Hepatocyte (in vitro differentiated cells): ENCODE data around the gene TMEM272. TPM values are rescaled to one million over a fixed set of nuclear protein-coding genes. Genes with fewer than 3 reads are reported as not detected.

Source experiments
- DNase-seq: peaks from one replicate; pipeline ENCODE4 v3.0.0-alpha.2; 2016; ENCODE audit warnings: low spot score
- H2AFZ ChIP-seq: fragments of 200-600 bp; sonication (generic); 2 replicates; pipeline ENCODE4 v1.6.0; 2016; ENCODE audit warnings: antibody characterized with exemption, mild to moderate bottlenecking
- H3K27ac ChIP-seq: fragments of 200-600 bp; sonication (generic); 2 replicates; pipeline ENCODE4 v1.5.1; 2016; ENCODE audit warnings: mild to moderate bottlenecking
- H3K27me3 ChIP-seq: fragments of 200-600 bp; sonication (generic); 2 replicates; pipeline ENCODE4 v1.6.1; 2016
- H3K36me3 ChIP-seq: fragments of 200-600 bp; sonication (generic); replicated peaks from 2 replicates; pipeline ENCODE4 v1.5.1; 2016; ENCODE audit warnings: low read depth; ENCODE audit not compliant: insufficient read depth
- H3K4me1 ChIP-seq: fragments of 200-600 bp; sonication (generic); 2 replicates; pipeline ENCODE4 v1.5.1; 2016; ENCODE audit warnings: mild to moderate bottlenecking, moderate library complexity; ENCODE audit not compliant: insufficient read depth
- H3K4me2 ChIP-seq: fragments of 200-600 bp; sonication (generic); 2 replicates; pipeline ENCODE4 v1.6.0; 2016
- H3K4me3 ChIP-seq: fragments of 200-600 bp; sonication (generic); 2 replicates; pipeline ENCODE4 v1.5.1; 2016; ENCODE audit warnings: mild to moderate bottlenecking
- H3K79me2 ChIP-seq: fragments of 200-600 bp; sonication (generic); 2 replicates; pipeline ENCODE4 v1.6.0; 2017; ENCODE audit warnings: mild to moderate bottlenecking
- H3K9me2 ChIP-seq: fragments of 200-600 bp; sonication (generic); replicated peaks from 2 replicates; pipeline ENCODE4 v1.6.0; 2017; ENCODE audit warnings: mild to moderate bottlenecking; ENCODE audit not compliant: insufficient read depth
- H3K9me3 ChIP-seq: fragments of 200-600 bp; sonication (generic); 2 replicates; pipeline ENCODE4 v1.5.1; 2016; ENCODE audit warnings: low read depth, mild to moderate bottlenecking
- H4K20me1 ChIP-seq: fragments of 200-600 bp; sonication (generic); 2 replicates; pipeline ENCODE4 v1.6.0; 2016; ENCODE audit warnings: mild to moderate bottlenecking; ENCODE audit not compliant: insufficient read depth, poor library complexity, severe bottlenecking
- CTCF ChIP-seq: fragments of 200-600 bp; sonication (generic); IDR thresholded peaks from 2 replicates; pipeline ENCODE4 v1.5.1; 2016; ENCODE audit warnings: antibody characterized with exemption, mild to moderate bottlenecking; ENCODE audit not compliant: poor library complexity
- EZH2 ChIP-seq: fragments of 200-600 bp; sonication (generic); IDR thresholded peaks from 2 replicates; pipeline ENCODE4 v1.6.1; 2016; ENCODE audit warnings: antibody characterized with exemption, mild to moderate bottlenecking, borderline replicate concordance
- EZH2phosphoT487 ChIP-seq: fragments of 200-600 bp; sonication (generic); IDR thresholded peaks from one replicate; pipeline ENCODE4 v1.6.1; 2018; ENCODE audit warnings: antibody characterized with exemption, mild to moderate bottlenecking, low read depth, moderate library complexity; ENCODE audit not compliant: unreplicated experiment, severe bottlenecking
- WGBS: methylation state at CpG from one replicate; pipeline ENCODE4 v1.1.6; 2016; ENCODE audit warnings: low lambda C conversion rate; ENCODE audit errors: missing lambda C conversion rate; 5-methylcytosine and 5-hydroxymethylcytosine counted together
- polyA plus RNA-seq: library from polyadenylated mRNA; unstranded; fragments of >200 nt; fragmentation: Nextera tagmentation; extraction: Ambion mirVana; gene quantifications from 2 replicates; pipeline ENCODE4 v1.2.1, GENCODE V29; 2016
- total RNA-seq: library from RNA; depleted of rRNA; stranded (reverse); fragments of >200 nt; gene quantifications from 2 replicates; pipeline ENCODE4 v1.2.3, GENCODE V29; 2014

The TMEM272 gene
- total and polyA plus RNA-seq, 2 experiments from 2014 or later, result 0.20 to 0.23 TPM

GRCh38 chr13:51873117-51873798 lies 28.3 kb upstream of the TMEM272 start:
- Histone ChIP-seq H3K4me2 (no peak overlapping the region), H3K27ac (no peak overlapping the region), H3K4me3 (no peak overlapping the region), H3K9me3 (no peaks in the 10 kb centered on the region), H3K4me1 (no peaks in the 10 kb centered on the region), H3K27me3 (no peaks in the 10 kb centered on the region), H3K36me3 (no peaks in the 10 kb centered on the region), H4K20me1 (no peaks in the 10 kb centered on the region), H3K79me2 (no peaks in the 10 kb centered on the region), H3K9me2 (no peaks in the 10 kb centered on the region), H2AFZ (no peak overlapping the region)
- TF ChIP-seq EZH2 (no peak), CTCF (no peak), EZH2phosphoT487 (no peak)
- no peak for DNase-seq
- WGBS, result 95% methylated on average over 6 of the region's 6 CpGs

DNA sequence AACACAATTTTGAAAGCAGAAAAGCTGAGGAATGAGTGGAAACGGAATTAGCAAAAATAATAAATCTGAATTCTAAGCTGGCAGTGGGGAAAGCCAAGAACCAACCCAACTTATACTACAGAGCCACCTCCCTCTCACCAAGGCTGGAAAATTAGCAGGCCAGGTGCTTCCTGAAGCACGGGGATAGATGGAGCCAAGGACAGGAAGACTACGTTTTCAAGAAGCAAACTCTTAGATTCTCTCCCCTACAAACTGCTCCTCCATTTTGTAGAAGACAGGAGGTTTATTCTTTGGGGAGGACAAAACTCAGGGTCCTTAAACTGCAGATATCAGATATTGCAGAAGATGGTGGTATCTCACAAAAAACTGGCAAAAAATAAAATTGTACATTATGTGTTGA lies 25.6 kb upstream of the TMEM272 start:
- no peak for DNase-seq
- Histone ChIP-seq H4K20me1 (no peaks in the 10 kb centered on the region), H2AFZ (no peak overlapping the region), H3K27ac (no peak overlapping the region), H3K27me3 (no peaks in the 10 kb centered on the region), H3K79me2 (no peaks in the 10 kb centered on the region), H3K4me1 (no peaks in the 10 kb centered on the region), H3K9me2 (no peaks in the 10 kb centered on the region), H3K4me3 (no peak overlapping the region), H3K4me2 (no peak overlapping the region), H3K9me3 (no peaks in the 10 kb centered on the region), H3K36me3 (no peaks in the 10 kb centered on the region)
- 89% methylated on average over 3 of the region's 3 CpGs for WGBS
- TF ChIP-seq EZH2 (no peak), CTCF (no peak), EZH2phosphoT487 (no peak)

DNA sequence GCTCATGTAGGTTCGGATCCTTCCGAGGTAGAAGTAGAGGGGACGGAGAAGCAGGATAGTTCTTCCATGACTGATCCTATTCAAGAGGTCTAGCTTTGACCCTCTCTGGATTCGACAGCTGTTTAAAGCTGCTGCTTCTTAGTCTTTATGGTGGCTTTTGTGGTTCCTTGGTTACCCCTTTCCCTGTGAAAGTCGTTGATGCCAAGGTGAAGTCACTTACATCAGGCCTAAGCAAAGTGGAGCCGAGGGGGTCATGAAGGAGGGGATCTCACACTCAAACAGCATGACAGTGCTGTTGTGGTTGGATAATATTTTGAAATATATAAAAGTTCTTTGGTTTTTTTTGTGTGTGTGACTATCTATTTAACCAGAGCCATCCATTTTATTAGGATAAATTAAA lies 24.9 kb upstream of the TMEM272 start:
- Histone ChIP-seq H3K27me3 (no peaks in the 10 kb centered on the region), H2AFZ (no peak overlapping the region), H3K4me3 (no peak overlapping the region), H3K4me2 (no peak overlapping the region), H3K79me2 (no peaks in the 10 kb centered on the region), H3K4me1 (no peaks in the 10 kb centered on the region), H3K9me2 (no peaks in the 10 kb centered on the region), H4K20me1 (no peaks in the 10 kb centered on the region), H3K36me3 (no peaks in the 10 kb centered on the region), H3K27ac (no peak overlapping the region), H3K9me3 (no peaks in the 10 kb centered on the region)
- no peak for TF ChIP-seq EZH2
- TF ChIP-seq EZH2phosphoT487, result no peak
- no peak for TF ChIP-seq CTCF
- WGBS, result 93% methylated on average over 6 of the region's 6 CpGs
- no peak for DNase-seq

GRCh38 chr13:51867062-51867461 lies 22.1 kb upstream of the TMEM272 start:
- H2AFZ ChIP-seq, result no peak overlapping the region
- TF ChIP-seq EZH2phosphoT487, result no peak
- no peak for TF ChIP-seq CTCF
- no peak for TF ChIP-seq EZH2
- H3K27me3 ChIP-seq, result no peaks in the 10 kb centered on the region
- H3K79me2 ChIP-seq, result no peaks in the 10 kb centered on the region
- no peaks in the 10 kb centered on the region for H3K9me2 ChIP-seq
- 98% methylated on average over 4 of the region's 4 CpGs for WGBS
- no peaks in the 10 kb centered on the region for H3K9me3 ChIP-seq
- DNase-seq, result no peak
- H4K20me1 ChIP-seq, result no peaks in the 10 kb centered on the region
- H3K4me3 ChIP-seq, result no peak overlapping the region
- H3K4me2 ChIP-seq, result no peak overlapping the region
- no peaks in the 10 kb centered on the region for H3K36me3 ChIP-seq
- H3K27ac ChIP-seq, result no peak overlapping the region
- no peaks in the 10 kb centered on the region for H3K4me1 ChIP-seq
